OCI-LY7 (cell line): ENCODE measurements around the gene S1PR4. TPM values are rescaled to one million over a fixed set of nuclear protein-coding genes. Genes with fewer than 3 reads are reported as not detected.

Source experiments
- BruUV-seq: library from RNA; stranded (reverse); fragments of 400-500 nt; replicated peaks from 2 replicates; lab custom pipeline; 2021; lab: Mats Ljungman, UMichigan
- CTCF ChIA-PET: fragments of 300-600 bp; sonication (Branson Sonifier 250); formaldehyde crosslinking; loops from one replicate; lab custom pipeline; 2022; ENCODE audit warnings: antibody characterized with exemption; ENCODE audit not compliant: unreplicated experiment; lab: Charles Lee
- POLR2A ChIA-PET: fragments of 300-600 bp; sonication (Branson Sonifier 250); formaldehyde crosslinking; loops from one replicate; lab custom pipeline; 2022; ENCODE audit warnings: antibody characterized with exemption; lab: Charles Lee
- DNase-seq: peaks from one replicate; pipeline ENCODE4 v3.0.0-alpha.2; 2015; ENCODE audit warnings: low spot score
- H2AFZ ChIP-seq: fragments of 200-600 bp; sonication (generic), shearing (Covaris generic); 2 replicates; pipeline ENCODE4 v1.6.1; 2014; ENCODE audit warnings: mild to moderate bottlenecking, antibody characterized with exemption, low read length, moderate library complexity
- H3K27ac ChIP-seq: fragments of 200-600 bp; sonication (generic); 2 replicates; pipeline ENCODE4 v1.5.1; 2014; ENCODE audit warnings: mixed run types, low read depth, mild to moderate bottlenecking, moderate library complexity, low read length, inconsistent platforms; ENCODE audit not compliant: poor library complexity, severe bottlenecking
- H3K36me3 ChIP-seq: fragments of 200-600 bp; sonication (generic); 2 replicates; pipeline ENCODE4 v1.6.1; 2014; ENCODE audit warnings: mild to moderate bottlenecking, antibody characterized with exemption, low read length, moderate library complexity, mixed read lengths; ENCODE audit not compliant: insufficient read depth
- H3K4me1 ChIP-seq: fragments of 200-600 bp; sonication (generic); 2 replicates; pipeline ENCODE4 v1.5.1; 2014; ENCODE audit warnings: mild to moderate bottlenecking, low read length; ENCODE audit not compliant: insufficient read depth, poor library complexity, severe bottlenecking
- H3K4me2 ChIP-seq: fragments of 200-600 bp; sonication (generic); 2 replicates; pipeline ENCODE4 v1.6.1; 2014; ENCODE audit warnings: mild to moderate bottlenecking, low read length
- H3K4me3 ChIP-seq: fragments of 200-600 bp; sonication (generic); 2 replicates; pipeline ENCODE4 v1.5.1; 2014; ENCODE audit warnings: mild to moderate bottlenecking, low read depth, low read length; ENCODE audit not compliant: poor library complexity, severe bottlenecking
- H3K79me2 ChIP-seq: fragments of 200-600 bp; sonication (generic); 2 replicates; pipeline ENCODE4 v1.6.1; 2016; ENCODE audit warnings: low read depth, mild to moderate bottlenecking, low read length, moderate library complexity, mixed read lengths; ENCODE audit not compliant: insufficient read depth
- H3K9me2 ChIP-seq: fragments of 200-600 bp; sonication (generic); 2 replicates; pipeline ENCODE4 v1.6.1; 2016; ENCODE audit warnings: mild to moderate bottlenecking, low read length, mixed read lengths; ENCODE audit not compliant: insufficient read depth
- H3K9me3 ChIP-seq: fragments of 200-600 bp; sonication (generic); 2 replicates; pipeline ENCODE4 v1.6.1; 2014; ENCODE audit warnings: mild to moderate bottlenecking, mixed run types, low read length, mixed read lengths
- H4K20me1 ChIP-seq: fragments of 200-600 bp; sonication (generic); 2 replicates; pipeline ENCODE4 v1.6.1; 2014; ENCODE audit warnings: mild to moderate bottlenecking, antibody characterized with exemption, low read length, moderate library complexity, mixed read lengths; ENCODE audit not compliant: insufficient read depth
- EZH2phosphoT487 ChIP-seq: fragments of 200-600 bp; sonication (generic); IDR thresholded peaks from 2 replicates; pipeline ENCODE4 v1.6.1; 2018; ENCODE audit warnings: low read depth, borderline replicate concordance, mild to moderate bottlenecking, mixed run types, antibody characterized with exemption, low read length, moderate library complexity, mixed read lengths
- intact Hi-C: fragments of 100-400 bp; cut with micrococcal nuclease; formaldehyde crosslinking; loops from one replicate; pipeline ENCODE4 v1.10.0; 2022; ENCODE audit not compliant: unreplicated experiment
- total RNA-seq, 2 experiments: library from RNA; depleted of rRNA in 1 of 2; stranded (reverse); fragments of >200 nt in 1 of 2; shearing (Covaris generic) in 1 of 2; gene quantifications; 2 replicates each; pipeline ENCODE4 v1.2.3, GENCODE V29; 2014 to 2022
- TF ChIP-seq, protein P1 (sequence below): fragments of 200-600 bp; sonication (generic); conservative IDR thresholded peaks from 2 replicates; pipeline ENCODE4 v1.5.1; 2014; ENCODE audit warnings: mild to moderate bottlenecking, antibody characterized with exemption, low read length, moderate library complexity, mixed read lengths

S1PR4 gene
- total RNA-seq, 2 experiments from 2014 or later: 25.8 to 34.1 TPM

GRCh38 chr19:3183721-3184641 lies 5.4 kb downstream of the S1PR4 start:
- BruUV-seq: no TSS peak
- Histone ChIP-seq H2AFZ (no peak overlapping the region), H3K36me3 (peaks cover 8% of the 10 kb centered on the region; the same call in 1 of the 2 replicates), H4K20me1 (peaks cover 8% of the 10 kb centered on the region; the same call in 1 of the 2 replicates), H3K9me2 (no peaks in the 10 kb centered on the region), H3K79me2 (peaks cover 31% of the 10 kb centered on the region), H3K4me3 (no peak overlapping the region), H3K27ac (peak overlapping the region; percentile 72), H3K4me1 (peaks cover 45% of the 10 kb centered on the region), H3K9me3 (no peaks in the 10 kb centered on the region), H3K4me2 (peak overlapping the region; percentile 77)
- DNase-seq: no peak
- intact Hi-C loops: no loop called here
- ChIA-PET CTCF (interaction anchor here (0.6 kb wide), 1 partner anchor 47 kb away, joined by 3 read pairs; no protein-coding TSS in a partner anchor), POLR2A (interaction anchor here (0.6 to 0.9 kb wide), 3 partner anchors 39 to 1734 kb away, joined by 3 to 4 read pairs (median 3); no protein-coding TSS in a partner anchor)
- no peak for TF ChIP-seq EZH2phosphoT487
- TF ChIP-seq, protein P1, sequence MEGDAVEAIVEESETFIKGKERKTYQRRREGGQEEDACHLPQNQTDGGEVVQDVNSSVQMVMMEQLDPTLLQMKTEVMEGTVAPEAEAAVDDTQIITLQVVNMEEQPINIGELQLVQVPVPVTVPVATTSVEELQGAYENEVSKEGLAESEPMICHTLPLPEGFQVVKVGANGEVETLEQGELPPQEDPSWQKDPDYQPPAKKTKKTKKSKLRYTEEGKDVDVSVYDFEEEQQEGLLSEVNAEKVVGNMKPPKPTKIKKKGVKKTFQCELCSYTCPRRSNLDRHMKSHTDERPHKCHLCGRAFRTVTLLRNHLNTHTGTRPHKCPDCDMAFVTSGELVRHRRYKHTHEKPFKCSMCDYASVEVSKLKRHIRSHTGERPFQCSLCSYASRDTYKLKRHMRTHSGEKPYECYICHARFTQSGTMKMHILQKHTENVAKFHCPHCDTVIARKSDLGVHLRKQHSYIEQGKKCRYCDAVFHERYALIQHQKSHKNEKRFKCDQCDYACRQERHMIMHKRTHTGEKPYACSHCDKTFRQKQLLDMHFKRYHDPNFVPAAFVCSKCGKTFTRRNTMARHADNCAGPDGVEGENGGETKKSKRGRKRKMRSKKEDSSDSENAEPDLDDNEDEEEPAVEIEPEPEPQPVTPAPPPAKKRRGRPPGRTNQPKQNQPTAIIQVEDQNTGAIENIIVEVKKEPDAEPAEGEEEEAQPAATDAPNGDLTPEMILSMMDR: no peak

DNA sequence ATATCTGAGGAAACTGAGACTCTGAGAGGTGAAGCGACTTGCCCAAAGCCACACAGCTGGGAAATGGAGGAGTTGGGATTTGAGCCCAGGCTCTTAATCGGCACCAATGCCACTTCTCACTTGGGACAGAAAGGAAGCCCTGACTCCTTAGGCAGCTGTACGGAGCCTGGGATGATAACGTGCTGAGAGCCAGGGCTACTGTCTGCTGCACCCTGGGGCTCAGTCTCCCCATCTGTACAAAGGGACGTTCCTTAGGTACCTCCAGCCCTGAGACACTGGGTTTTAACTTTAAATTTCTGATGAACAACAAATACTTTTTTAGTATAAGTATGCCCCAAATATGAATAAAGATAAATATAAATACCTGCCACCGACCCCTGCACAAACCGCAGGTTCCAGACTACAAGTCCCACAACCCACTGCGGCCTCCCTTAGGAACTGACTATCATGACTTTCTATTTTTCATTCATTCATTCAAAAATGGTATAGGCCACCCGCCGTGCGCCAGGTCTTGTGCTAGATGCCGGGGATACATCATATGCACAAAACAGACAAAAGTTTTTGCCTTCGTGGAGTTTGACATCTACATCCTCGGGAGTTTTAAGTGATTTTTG lies 6.4 kb downstream of the S1PR4 start:
- CTCF ChIA-PET: interaction anchor here (0.6 kb wide), 1 partner anchor 48 kb away, joined by 3 read pairs; no protein-coding TSS in a partner anchor
- Histone ChIP-seq H3K79me2 (peaks cover 41% of the 10 kb centered on the region), H4K20me1 (peaks cover 8% of the 10 kb centered on the region; the same call in 1 of the 2 replicates), H3K36me3 (peaks cover 14% of the 10 kb centered on the region; the same call in 1 of the 2 replicates), H3K27ac (peak overlapping the region; percentile 72), H3K4me3 (peak overlapping the region; percentile 97), H3K4me2 (peak overlapping the region; percentile 77), H3K4me1 (peaks cover 35% of the 10 kb centered on the region), H3K9me2 (no peaks in the 10 kb centered on the region), H3K9me3 (no peaks in the 10 kb centered on the region), H2AFZ (peak overlapping the region; percentile 53; the same call in 1 of the 2 replicates)
- no TSS peak for BruUV-seq
- POLR2A ChIA-PET: interaction anchor here (0.5 kb wide), 1 partner anchor 113 kb away, joined by 3 read pairs; no protein-coding TSS in a partner anchor
- TF ChIP-seq, protein P1: no peak
- no peak for TF ChIP-seq EZH2phosphoT487
- intact Hi-C loops: no loop called here
- peak; percentile 81 for DNase-seq
